GM21528 (cell line): ENCODE data around the gene PARD3B.

ENCODE experiments used
- ATAC-seq: cut with Tn5 transposase; IDR thresholded peaks from one replicate; pipeline ENCODE4 v1.9.1; 2021; ENCODE audit warnings: mild to moderate bottlenecking, moderate library complexity; ENCODE audit not compliant: unreplicated experiment, low FRiP score

PARD3B gene

GRCh38 chr2:205280596-205281236, 735.4 kb downstream of the PARD3B start:
- ATAC-seq, result no peak

- ATAC-seq, result no peak
Observed at GRCh38 chr2:205283736-205284270, 738.5 kb downstream of the PARD3B start.

GRCh38 chr2:205284334-205284733, 739.1 kb downstream of the PARD3B start:
- no peak for ATAC-seq

GRCh38 chr2:205287316-205287715, 742.0 kb downstream of the PARD3B start:
- ATAC-seq, result no peak

GRCh38 chr2:205288686-205289085, 743.4 kb downstream of the PARD3B start:
- no peak for ATAC-seq

- ATAC-seq, result no peak
Observed at GRCh38 chr2:205290299-205290698, 745.0 kb downstream of the PARD3B start.

- ATAC-seq, result no peak
Observed at GRCh38 chr2:205292665-205293295, 747.5 kb downstream of the PARD3B start.

- no peak for ATAC-seq
Observed at GRCh38 chr2:205293559-205293958, 748.3 kb downstream of the PARD3B start.

- ATAC-seq, result no peak
Observed at GRCh38 chr2:205296959-205297358, 751.7 kb downstream of the PARD3B start.

- ATAC-seq, result no peak
Observed at GRCh38 chr2:205297368-205297767, 752.1 kb downstream of the PARD3B start.

- ATAC-seq, result no peak
Observed at GRCh38 chr2:205297846-205298245, 752.6 kb downstream of the PARD3B start.

GRCh38 chr2:205311201-205311600, 765.9 kb downstream of the PARD3B start:
- ATAC-seq, result no peak

- no peak for ATAC-seq
Observed at GRCh38 chr2:205321231-205321630, 776.0 kb downstream of the PARD3B start.

GRCh38 chr2:205323929-205324328, 778.7 kb downstream of the PARD3B start:
- no peak for ATAC-seq

GRCh38 chr2:205324355-205324754, 779.1 kb downstream of the PARD3B start:
- no peak for ATAC-seq

GRCh38 chr2:205333351-205333750, 788.1 kb downstream of the PARD3B start:
- no peak for ATAC-seq

- no peak for ATAC-seq
Observed at GRCh38 chr2:205337274-205337673, 792.0 kb downstream of the PARD3B start.

GRCh38 chr2:205338156-205338555, 792.9 kb downstream of the PARD3B start:
- no peak for ATAC-seq

- ATAC-seq, result no peak
Observed at GRCh38 chr2:205343103-205343502, 797.8 kb downstream of the PARD3B start.

GRCh38 chr2:205346649-205347048, 801.4 kb downstream of the PARD3B start:
- no peak for ATAC-seq

GRCh38 chr2:205347899-205348298, 802.6 kb downstream of the PARD3B start:
- ATAC-seq, result no peak

- ATAC-seq, result no peak
Observed at GRCh38 chr2:205352094-205352493, 806.8 kb downstream of the PARD3B start.
